Stimulated activated CD4-positive, alpha-beta T cell treated with anti-CD3 and anti-CD28 coated beads, Interleukin-1b, Interleukin-23, amount 100 ng/mL, for 48 hours (primary cell): ENCODE results near the gene TOMM70.

Experiments used
- DNase-seq: peaks from one replicate; pipeline ENCODE4 v3.0.0-alpha.2; 2020

The TOMM70 gene

DNA sequence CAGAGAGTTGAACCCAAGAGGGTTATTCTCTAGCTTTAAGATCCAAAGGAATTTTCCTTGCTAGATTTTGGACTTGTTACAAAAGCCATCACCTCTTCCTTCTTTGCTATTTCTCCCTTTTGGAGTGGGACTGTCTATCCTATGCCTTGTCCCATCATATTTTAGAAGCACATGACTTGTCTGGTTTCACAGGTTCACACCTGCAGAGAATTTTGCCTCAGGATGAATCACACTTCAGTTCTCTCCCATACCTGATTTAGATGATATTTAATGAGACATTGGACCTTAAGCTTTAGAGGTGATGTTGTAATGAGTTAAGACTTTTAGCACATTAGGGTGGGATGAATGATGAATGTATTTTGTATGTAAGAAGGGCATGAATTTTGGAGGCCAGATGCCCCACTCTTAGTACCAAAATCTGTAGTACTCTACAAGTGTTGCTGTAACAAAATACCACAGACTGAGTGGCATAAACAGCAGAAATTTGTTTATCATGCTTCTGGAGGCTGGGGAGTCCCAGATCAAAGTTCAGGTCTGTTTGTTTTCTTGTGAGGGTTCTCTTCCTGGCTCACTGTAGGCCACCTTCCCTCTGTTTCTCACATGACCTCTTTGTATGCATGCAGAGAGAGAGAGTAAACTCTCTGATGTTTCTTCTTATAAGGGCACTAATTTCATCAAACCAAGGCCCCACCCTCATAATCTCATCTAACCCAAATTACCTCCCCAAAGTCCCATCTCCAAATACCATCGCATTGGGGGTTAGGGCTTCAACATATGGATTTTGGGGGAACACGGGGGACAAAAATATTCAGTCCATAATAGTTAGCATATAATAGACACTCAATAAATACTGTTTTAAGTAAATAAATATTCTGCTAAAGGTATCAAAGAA, 10.4 kb upstream of the TOMM70 start:
- no peak for DNase-seq

DNA sequence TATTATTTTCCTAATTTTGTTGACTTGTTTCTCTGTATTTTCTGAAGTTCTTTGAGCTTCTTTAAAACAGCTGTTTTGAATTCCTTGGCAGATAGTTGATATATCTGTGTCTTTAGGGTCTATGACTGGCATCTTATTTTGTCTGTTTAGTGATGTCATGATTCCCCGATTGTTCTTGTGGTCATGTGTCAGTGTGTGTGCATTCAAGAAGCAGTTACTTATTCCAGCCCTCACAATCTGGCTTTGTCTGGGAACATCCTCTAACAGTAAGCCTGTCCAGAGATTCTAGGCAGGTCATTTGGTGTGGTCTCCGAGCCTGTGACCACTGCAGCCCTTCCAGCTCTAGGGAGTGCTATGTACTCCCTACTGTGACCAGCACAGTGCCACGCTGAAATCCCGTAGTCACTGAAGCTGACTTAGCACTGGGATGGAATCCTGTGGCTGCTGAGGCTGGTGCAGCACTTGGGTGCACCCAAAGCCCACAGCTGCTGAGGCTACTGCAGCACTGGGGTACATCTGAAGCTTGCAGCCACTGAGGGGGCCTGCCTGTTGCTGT, 7.2 kb upstream of the TOMM70 start:
- DNase-seq: no peak

DNA sequence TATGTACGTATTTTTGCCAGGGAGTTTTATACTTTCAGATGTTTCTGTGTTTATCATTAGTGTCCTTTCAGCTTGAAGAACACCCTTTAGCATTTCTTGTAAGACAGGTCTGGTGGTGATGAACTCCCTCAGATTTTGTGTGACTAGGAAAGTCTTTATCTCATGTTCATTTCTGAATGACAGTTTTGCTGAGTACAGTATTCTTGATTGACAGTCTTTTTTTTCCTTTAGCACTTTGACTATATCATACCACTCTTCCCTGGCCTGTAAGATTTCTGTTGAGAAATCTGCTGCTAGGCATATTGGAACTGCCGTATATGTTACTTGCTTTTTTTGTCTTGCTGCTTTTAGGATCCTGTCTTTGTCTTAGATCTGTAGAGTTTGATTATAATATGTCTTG, 6.3 kb upstream of the TOMM70 start:
- no peak for DNase-seq

DNA sequence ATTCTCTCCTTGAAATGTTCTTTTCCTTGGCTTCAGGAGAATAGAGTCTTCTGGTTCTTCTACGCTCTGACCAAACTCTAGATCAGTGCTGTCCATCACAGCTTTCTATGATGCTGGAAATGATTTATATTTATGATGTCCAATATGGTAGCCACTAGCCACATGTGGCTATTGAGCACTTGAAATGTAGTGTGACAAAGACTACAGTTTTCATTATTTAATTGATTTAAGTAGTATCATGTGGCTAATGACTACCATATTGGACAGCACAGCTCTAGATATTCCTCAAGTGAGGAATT, 3.3 kb upstream of the TOMM70 start:
- no peak for DNase-seq

DNA sequence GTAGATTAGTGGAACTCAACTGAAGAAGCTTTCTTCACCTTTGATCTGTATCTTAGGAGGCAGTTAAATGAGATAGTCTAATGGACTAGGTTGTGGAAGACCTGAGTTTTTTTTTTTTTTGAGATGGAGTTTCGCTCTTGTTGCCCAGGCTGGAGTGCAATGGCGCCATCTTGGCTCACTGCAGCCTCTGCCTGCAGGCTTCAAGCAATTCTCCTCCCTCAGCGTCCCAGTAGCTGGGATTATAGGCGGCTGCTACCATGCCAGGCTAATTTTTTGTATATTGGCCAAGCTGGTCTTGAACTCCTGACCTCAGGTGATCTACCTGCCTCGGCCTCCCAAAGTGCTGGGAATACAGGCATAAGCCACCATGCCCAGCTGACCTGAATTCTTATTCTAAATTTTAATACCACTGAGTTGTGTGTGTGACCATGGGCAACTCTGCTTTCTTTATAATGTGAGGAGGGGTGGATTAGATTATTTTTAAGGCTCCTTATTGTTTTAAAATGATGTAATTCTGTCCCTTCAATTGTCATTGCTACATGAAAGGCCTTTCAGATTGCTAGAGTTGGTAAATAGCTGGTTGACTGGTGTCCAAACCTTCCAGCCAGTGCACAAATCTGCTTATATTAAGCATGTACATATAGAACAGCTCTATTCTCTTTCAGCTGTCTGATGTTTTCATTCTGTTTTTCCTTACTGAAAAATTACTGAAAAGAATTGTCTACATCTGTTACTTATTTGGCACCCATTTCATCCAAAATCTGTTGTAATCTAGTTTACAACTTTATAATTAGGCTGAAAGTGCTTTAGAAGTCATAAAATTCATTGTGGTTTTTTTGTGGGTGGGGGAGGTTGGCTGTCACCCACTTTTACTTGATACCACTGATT, 2.7 kb upstream of the TOMM70 start:
- no peak for DNase-seq

DNA sequence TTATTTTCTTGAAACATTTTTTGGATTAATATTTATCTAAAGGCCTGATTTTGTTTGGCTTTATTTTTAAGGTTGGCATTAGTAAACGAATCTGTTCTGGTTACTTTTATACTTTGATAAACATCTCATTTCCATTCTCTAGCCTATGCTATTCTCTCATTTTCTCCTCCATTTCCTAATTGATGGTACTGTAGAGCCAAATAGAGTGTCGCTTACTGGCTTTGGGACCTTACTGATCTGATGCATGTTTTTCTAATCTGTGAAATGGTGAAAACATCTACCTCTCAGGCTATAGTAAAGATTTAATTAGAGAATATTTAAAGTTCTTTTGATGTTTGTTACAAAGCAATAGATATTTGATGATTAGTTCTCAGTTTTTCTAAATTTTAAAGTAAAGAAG, 2.0 kb upstream of the TOMM70 start:
- DNase-seq: no peak

DNA sequence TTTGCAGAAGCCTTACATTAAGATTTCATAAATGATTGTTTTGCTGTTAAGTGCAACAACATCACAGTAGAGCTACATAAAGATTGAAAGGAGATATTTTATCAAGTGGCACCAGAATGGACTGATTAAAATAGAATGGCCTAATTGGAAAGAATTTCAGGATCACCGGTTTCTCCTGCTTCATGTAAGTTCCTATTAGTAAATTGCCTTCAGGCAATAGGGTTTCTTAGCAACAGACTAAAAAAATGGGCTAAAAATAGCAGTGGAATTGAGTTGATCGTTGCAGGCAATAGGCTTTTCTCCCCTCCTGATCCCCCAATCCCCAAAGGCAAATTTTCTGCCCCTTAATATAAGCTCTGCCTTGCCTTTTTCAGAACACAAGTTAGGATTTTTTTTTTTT, 1.4 kb upstream of the TOMM70 start:
- no peak for DNase-seq

DNA sequence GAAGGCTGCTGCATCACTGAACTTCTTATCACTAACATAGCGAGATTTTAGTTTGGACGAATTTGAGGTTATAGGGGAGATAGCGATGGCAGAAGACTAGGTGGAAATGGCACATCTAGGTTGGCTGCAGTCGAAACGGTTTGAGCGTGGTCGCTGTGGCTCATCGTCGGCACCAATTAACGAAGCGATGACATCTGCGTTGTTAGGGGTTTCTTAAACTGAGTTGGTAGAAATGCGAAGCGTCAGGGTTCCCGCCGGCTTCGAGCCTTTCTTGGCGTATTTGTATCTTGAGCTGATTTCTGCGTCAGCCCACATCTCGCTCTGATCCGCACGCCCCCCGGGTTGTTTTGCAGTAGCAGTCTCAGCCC, 769 bp upstream of the TOMM70 start:
- peak; percentile 56 for DNase-seq

DNA sequence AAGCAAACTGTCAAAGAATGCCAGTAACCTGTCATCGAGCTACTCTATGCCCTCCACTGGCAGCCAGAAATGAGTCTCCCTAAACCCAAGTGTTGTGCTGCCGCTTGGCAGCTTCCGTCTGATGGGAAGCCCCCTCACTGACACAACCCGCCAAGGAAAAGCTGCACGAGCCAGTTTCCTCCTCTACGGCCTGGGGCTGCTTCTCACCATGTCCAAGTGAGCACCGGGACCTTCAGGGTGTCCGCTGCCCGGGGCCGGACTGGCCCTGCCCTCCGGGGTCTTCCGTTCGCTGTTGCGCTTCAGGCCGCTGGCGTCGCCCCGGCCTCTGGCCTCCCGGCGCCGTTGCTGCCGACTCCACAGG, 490 bp downstream of the TOMM70 start:
- DNase-seq: peak; percentile 60

DNA sequence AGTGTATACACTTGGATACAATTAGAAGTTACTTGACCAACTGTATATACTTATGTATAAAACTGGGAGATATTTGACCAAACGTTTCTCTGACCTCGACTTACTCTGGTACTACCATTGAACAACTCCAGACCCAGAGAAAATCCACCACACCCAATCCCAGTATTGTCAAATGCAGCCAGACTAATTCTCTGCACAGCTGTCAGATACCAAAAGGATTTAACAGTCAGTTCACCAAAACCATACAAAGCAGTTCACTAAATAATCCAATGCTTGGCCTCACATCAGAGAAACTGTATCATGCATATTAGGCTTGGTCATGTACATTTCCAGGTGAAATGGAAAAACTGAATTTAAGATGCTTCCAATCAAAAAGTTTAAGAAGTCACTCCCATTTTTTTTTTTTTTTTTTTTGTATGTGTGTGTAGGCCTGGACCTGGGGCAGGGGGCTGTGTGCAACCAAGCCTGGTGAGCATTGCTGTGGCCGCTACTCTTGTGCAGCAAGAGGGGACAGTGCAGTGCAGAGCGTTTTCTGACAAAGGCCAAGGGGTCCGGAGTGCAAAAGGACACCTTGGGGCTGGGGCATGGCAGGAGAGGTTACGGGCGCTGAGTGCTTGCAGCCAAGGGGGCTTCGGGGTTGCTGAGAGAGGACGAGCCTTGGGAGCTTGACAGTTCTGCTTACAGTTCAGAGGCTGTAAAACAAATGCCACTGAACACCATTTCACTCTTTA, 1.4 kb downstream of the TOMM70 start:
- DNase-seq: no peak

DNA sequence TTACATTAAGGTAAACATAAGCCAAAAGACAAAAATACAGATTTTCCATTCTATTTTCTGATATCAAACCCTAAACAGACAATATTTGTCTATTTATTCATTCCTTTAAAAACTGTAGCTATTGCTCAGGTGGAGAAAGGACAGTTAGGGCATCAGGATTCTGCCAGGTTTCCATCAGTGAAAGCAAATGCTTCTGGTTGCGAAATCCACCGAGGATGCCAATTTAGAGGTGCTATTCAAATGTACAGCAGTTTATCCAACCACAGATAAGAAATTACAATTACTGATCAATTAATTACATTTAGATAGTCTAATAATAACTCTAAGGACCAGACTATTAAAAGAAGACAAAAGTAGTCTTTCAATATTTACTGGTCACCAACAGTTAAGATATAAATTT, 3.9 kb downstream of the TOMM70 start:
- no peak for DNase-seq

DNA sequence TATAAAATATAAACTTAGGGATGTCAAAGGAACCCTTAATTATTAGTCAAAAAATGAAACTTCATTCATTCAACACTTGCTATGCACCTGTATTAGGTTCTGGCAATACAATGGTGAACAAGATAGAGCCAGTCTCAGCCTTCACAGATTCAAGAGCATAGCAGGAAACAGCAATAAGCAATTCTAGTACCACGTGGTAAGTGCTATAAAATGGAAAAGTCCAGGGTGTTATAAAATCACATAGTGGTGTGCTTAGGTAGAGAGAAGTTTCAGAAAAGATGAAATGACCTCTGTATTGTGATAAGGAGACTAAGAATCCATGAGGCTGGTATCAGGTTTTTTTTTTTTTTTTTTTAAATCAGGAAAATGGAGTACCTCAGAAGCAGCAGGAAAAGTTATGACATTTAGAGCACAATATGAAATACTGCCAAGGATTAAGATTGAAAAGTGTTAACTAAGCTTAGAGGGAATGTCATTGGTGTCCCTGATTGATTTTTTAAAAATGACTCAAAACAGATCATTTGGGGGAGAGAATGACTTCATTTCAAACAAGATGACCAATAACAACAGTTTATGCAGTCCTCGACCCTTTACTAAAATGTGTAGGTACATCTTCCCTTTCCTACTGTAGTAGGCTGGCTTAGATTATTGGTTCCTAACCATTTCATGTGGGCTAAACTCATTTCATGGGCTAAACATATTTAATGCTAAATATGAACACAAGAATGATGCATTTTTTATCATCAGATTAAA, 5.0 kb downstream of the TOMM70 start:
- DNase-seq: no peak

DNA sequence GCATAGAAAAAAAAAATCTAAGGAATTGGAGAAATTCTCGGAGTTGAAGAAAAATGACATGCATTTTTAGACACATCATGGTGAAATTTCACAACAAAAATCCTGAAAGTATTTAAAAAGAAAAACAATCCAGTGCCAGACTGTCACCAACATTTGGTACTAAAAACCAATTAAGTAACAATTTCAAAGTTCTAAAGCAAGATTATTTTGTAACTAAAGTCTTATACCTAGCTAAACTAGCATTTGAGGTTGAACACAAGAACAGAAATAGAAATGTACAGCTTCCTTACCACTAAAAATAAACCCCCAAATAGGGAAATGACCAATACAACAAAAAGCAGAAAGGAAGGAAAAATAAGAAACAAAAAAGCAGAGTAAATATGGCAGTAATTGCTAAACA, 11.9 kb downstream of the TOMM70 start:
- no peak for DNase-seq

DNA sequence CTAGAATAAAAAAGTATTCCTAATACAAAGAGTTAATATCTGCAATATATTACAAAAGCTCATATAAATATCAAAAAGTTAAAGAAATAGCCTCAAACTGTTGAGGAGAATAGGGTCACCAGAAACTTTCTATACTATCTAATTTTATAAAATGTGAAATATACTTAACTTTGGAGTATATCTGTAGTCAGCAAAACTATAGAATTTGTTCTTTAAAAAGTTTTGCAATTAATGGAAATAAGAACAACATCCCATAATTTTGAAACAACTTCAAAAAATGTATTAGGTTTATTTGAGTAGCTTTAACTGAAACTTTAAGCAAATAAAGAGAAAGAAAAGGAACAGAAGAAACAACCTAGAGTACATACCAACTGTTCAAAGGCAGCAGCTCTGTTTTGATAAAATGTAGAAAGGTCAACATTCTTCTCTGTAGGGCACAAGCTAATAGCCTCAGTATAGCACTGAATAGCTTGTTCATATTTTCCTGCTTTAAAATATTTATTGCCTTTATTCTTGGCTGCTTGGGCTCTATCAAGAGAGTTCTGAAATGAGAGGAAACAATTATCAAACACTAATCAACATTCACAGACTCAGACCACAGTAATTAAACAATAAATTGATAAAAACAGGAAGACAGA, 14.3 kb downstream of the TOMM70 start:
- DNase-seq: no peak

DNA sequence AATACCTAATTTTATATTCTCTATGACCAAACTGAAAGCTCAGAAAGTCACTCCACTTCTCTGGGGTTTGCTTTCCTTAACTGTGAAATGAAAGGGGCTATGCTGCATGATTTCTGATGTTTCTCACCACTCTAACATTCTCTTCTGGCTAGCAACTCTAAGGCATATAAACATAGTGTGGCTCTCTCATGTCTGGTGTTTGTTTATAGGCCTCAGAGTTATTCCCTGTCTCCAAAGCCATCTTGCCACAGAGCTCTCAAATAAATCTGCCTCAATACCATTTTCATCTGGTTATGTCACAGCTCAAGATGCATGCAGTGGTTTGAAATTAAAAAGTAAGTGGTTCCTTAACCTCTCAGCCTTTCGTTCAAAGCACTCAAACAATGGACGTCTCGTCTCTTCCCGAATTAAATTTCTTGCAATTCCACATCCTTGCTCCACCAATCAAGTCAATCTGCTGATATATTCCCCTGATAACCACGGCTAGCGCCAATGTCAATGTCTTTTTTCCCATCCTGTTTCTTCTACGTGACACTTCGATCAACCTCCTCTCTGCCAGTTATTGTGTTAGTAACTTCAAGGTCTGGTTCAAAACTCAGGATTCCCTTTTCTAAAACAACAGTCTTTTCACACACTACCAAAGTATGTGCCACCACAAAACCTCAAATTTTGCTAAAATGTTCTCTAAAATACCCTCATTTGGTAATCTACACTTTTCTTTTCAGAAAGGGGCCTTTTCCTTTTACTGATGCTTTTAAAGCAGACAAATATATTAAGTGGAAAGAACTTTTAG, 16.0 kb downstream of the TOMM70 start:
- DNase-seq: no peak

DNA sequence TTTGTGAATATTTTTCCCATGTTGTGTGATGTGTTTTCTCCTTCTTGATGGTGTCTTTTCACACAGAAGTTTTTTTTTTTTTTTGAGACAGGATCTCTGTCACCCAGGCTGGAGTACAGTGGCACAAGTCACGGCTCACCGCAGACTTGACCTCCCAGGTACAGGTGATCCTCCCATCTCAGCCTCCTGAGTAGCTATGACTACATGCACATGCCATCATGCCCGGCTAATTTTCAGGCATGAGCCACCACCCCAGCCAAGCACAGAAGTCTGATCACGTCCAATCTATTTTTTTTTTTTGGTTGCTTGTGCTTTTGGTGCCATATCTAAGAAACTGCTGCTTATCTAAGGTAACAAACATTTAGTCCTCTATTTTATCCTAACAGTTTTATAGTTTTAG, 24.6 kb downstream of the TOMM70 start:
- DNase-seq: no peak

DNA sequence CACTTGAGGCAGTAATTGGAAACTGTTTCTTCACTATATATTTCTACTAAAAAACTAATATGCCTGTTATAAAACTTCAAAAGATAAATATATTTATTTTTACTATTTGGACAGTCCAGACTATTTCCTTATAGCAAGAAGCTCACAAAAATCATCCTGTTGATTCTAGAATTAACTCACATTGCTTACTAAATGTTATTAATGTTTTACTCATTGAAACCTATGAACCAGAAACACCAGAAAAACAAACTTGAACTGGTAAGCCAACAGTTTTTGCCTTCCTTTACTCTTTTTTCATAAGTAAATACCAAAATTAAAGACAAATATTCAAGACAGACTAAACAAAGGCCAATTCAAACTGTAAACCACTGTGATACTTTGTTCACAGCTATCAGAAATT, 26.4 kb downstream of the TOMM70 start:
- no peak for DNase-seq

DNA sequence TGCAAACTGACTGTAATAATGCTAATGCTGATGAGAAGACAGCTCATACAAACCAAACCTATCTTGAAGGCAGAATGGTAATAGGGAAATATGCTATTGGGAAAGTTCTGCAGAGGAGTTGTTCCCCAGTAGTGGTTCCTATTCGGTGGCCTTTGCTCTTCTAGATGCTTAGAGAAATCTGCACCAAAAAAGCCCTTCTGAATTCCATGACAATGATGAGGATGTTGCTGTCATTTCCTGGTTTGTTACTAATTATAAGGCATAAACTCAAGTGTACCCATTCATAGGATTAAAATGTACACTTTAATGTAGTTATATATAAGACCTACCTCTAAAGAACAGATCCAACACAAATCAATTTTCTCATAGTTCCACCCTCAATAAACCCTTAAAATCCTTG, 30.1 kb downstream of the TOMM70 start:
- DNase-seq: no peak

DNA sequence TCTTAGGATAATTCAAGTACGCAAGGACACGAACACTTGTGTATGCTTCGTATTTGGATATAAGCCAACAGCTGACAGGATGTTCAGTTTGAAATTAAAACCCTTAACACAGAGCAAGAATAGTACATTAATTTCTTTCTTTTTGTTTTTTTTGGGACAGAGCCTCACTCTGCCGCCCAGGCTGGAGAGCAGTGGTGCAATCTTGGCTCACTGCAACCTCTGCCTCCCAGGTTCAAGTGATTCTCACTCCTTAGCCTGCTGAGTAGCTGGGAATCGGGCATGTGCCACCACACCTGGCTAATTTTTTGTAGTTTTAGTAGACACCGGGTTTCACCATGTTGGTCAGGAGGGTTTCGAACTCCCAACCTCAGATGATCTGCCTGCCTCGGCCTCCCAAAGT, 32.4 kb downstream of the TOMM70 start:
- DNase-seq: no peak

DNA sequence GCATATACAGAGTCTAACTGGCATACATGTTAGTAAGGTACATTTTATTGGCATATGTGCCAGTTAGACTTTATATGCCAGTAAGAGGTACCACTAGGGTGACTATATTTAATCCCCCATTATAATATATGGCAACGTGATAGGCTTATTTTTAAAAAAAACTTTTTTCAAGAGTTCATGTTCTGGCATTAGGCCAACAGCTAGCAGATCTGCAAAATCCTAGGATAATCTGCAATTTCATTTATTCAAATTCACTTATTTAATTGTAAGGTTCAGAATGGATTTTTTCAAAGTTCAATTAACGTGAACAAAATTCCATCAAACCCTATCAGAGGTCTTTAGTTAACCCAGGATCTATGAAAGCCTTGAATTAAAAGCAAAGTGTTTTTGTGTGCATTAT, 34.5 kb downstream of the TOMM70 start:
- DNase-seq: no peak

DNA sequence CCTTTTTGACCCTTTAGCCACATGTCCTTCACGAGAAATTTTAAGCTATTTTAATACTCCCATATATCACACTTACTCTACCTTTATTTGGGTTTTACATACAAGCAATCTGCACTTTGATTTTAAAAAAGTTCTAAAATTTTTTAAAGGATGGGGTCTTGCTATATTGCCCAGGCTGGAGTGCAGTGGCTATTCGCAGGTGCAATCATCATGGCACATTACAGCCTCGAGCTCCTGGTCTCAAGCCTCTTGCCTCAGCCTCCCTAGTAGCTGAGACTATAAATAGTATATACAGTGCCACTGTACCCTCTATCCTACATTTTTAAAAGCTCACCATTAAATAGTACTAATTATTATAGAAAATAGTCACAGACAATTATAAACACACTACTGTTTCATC, 36.5 kb downstream of the TOMM70 start:
- DNase-seq: no peak
